ENCODE data around the gene PROK1. TPM values are rescaled to one million over a fixed set of nuclear protein-coding genes. Genes with fewer than 3 reads are reported as not detected.
"Not testable (repeated sequence)": the region's sequence is repeated elsewhere in the genome, so short reads cannot be mapped to it uniquely, and the experiment has no call there.

Gene PROK1, protein sequence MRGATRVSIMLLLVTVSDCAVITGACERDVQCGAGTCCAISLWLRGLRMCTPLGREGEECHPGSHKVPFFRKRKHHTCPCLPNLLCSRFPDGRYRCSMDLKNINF
- under 1 TPM in 1 of 2 donors, not detected in 1; 0.21 TPM for total RNA-seq

- Mint-ChIP-seq H3K27me3 (peaks cover 21 to 22% of the 10 kb centered on the region in 2 donors), H3K4me1 (ENCODE audit: low read depth in 2 of 2) (no peaks in the 10 kb centered on the region), H3K27ac (no peak within 1 kb of the TSS), H3K4me3 (no peak within 1 kb of the TSS), H3K36me3 (no peaks in the 10 kb centered on the region), H3K9me3 (no peaks in the 10 kb centered on the region)
- DNase-seq (ENCODE audit: low spot score) (no peak), ATAC-seq (no peak)
Observed at GRCh38 chr1:110450929-110451328, at the start of gene PROK1. TSS of gene PROK1 (plus strand) at chr1:110451149. CDS start at chr1:110451217, 68 bp downstream.

- Mint-ChIP-seq H3K27me3 (no peaks in the 10 kb centered on the region), H3K4me1 (ENCODE audit: low read depth in 2 of 2) (peaks cover 11 to 22% of the 10 kb centered on the region in 2 donors), H3K36me3 (peaks cover 6% of the 10 kb centered on the region), H3K27ac (no peak overlapping the region), H3K9me3 (no peaks in the 10 kb centered on the region), H3K4me3 (no peak overlapping the region)
- ATAC-seq (no peak), DNase-seq (ENCODE audit: low spot score) (no peak)
Observed at GRCh38 chr1:110403805-110404204, 47.1 kb upstream of the PROK1 start.

GRCh38 chr1:110404401-110404800, 46.5 kb upstream of the PROK1 start:
- peaks cover 11 to 22% of the 10 kb centered on the region in 2 donors for H3K4me1 Mint-ChIP-seq (ENCODE audit: low read depth in 2 of 2)
- H3K9me3 Mint-ChIP-seq, result no peaks in the 10 kb centered on the region
- DNase-seq (ENCODE audit: low spot score) (no peak), ATAC-seq (no peak)
- no peak overlapping the region for H3K27ac Mint-ChIP-seq
- H3K27me3 Mint-ChIP-seq, result no peaks in the 10 kb centered on the region
- peaks cover 6% of the 10 kb centered on the region for H3K36me3 Mint-ChIP-seq
- no peak overlapping the region for H3K4me3 Mint-ChIP-seq

DNA sequence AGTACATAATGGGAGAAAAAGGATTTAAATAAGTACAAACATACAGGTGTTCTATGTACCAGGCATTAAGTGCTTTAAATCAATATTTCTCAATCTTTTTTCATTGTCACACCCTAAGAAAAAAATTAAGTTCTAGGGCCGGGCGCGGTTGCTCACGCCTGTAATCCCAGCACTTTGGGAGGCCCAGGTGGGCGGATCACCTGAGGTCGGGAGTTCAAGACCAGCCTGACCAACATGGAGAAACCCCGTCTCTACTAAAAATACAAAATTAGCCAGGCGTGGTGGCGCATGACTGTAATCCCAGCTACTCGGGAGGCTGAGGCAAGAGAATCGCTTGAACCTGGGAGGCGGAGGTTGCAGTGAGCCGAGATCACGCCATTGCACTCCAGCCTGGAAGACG, 44.5 kb upstream of the PROK1 start:
- H3K4me3 Mint-ChIP-seq, result peak overlapping the region; percentile 99
- not testable (repeated sequence) for H3K9me3 Mint-ChIP-seq; ATAC-seq; H3K27me3 Mint-ChIP-seq; H3K36me3 Mint-ChIP-seq; DNase-seq (ENCODE audit: low spot score)
- peaks cover 11 to 22% of the 10 kb centered on the region in 2 donors for H3K4me1 Mint-ChIP-seq (ENCODE audit: low read depth in 2 of 2)
- H3K27ac Mint-ChIP-seq, result peak overlapping the region; percentile 99 to 100

- peak; percentile 92 for DNase-seq (ENCODE audit: low spot score)
- peak within 1 kb of the TSS; percentile 99 to 100 for H3K27ac Mint-ChIP-seq
- H3K9me3 Mint-ChIP-seq, result no peaks in the 10 kb centered on the region
- H3K4me1 Mint-ChIP-seq (ENCODE audit: low read depth in 2 of 2), result peaks cover 11 to 22% of the 10 kb centered on the region in 2 donors
- peaks cover 6% of the 10 kb centered on the region for H3K36me3 Mint-ChIP-seq
- H3K27me3 Mint-ChIP-seq, result no peaks in the 10 kb centered on the region
- ATAC-seq, result peak; percentile 98
- H3K4me3 Mint-ChIP-seq, result peak within 1 kb of the TSS; percentile 99
Observed at GRCh38 chr1:110407260-110408210, 43.4 kb upstream of the PROK1 start, which contains the start of gene LAMTOR5. TSS of gene LAMTOR5 (minus strand) at chr1:110407694. CDS start at chr1:110407620, 74 bp downstream.

DNA sequence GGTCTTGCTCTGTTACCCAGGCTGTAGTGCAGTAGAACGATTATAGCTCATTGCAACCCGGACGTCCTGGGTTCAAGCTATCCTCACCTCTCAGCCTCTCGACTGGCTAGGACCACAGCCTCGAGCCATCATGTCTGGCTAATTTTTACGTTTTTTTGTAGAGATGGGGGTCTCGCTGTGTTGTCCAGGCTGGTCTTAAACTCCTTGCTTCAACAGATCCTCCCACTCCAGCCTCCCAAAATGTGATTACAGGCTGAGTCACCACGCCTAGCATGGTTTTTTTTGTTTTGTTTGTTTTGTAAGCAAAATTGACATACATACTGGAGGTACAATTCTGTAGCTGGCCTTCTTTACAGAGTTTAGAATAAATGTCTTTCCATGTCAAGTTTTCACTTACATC, 42.5 kb upstream of the PROK1 start:
- H3K9me3 Mint-ChIP-seq, result no peaks in the 10 kb centered on the region
- ATAC-seq (no peak), DNase-seq (ENCODE audit: low spot score) (no peak)
- peak overlapping the region; percentile 99 for H3K4me3 Mint-ChIP-seq
- peaks cover 11 to 22% of the 10 kb centered on the region in 2 donors for H3K4me1 Mint-ChIP-seq (ENCODE audit: low read depth in 2 of 2)
- H3K27ac Mint-ChIP-seq, result peak overlapping the region; percentile 99 to 100
- H3K36me3 Mint-ChIP-seq, result peaks cover 6% of the 10 kb centered on the region
- no peaks in the 10 kb centered on the region for H3K27me3 Mint-ChIP-seq

- ATAC-seq (no peak), DNase-seq (ENCODE audit: low spot score) (no peak)
- H3K4me1 Mint-ChIP-seq (ENCODE audit: low read depth in 2 of 2), result peaks cover 11 to 22% of the 10 kb centered on the region in 2 donors
- peak overlapping the region; percentile 99 for H3K4me3 Mint-ChIP-seq
- H3K27ac Mint-ChIP-seq, result no peak overlapping the region
- peaks cover 6% of the 10 kb centered on the region for H3K36me3 Mint-ChIP-seq
- no peaks in the 10 kb centered on the region for H3K27me3 Mint-ChIP-seq
- H3K9me3 Mint-ChIP-seq, result no peaks in the 10 kb centered on the region
Observed at GRCh38 chr1:110409316-110409715, 41.6 kb upstream of the PROK1 start.

GRCh38 chr1:110411173-110411735, 39.7 kb upstream of the PROK1 start:
- Mint-ChIP-seq H3K4me3 (no peak overlapping the region), H3K27ac (no peak overlapping the region), H3K36me3 (peaks cover 6% of the 10 kb centered on the region), H3K27me3 (no peaks in the 10 kb centered on the region), H3K9me3 (no peaks in the 10 kb centered on the region), H3K4me1 (ENCODE audit: low read depth in 2 of 2) (peaks cover 9 to 18% of the 10 kb centered on the region in 2 donors)
- ATAC-seq (no peak), DNase-seq (ENCODE audit: low spot score) (no peak)

- H3K27ac Mint-ChIP-seq, result no peak overlapping the region
- no peak overlapping the region for H3K4me3 Mint-ChIP-seq
- peak in 1 of 2 donors; percentile 57 for ATAC-seq
- H3K27me3 Mint-ChIP-seq, result no peaks in the 10 kb centered on the region
- DNase-seq (ENCODE audit: low spot score), result no peak
- H3K36me3 Mint-ChIP-seq, result peaks cover 2% of the 10 kb centered on the region
- H3K4me1 Mint-ChIP-seq (ENCODE audit: low read depth in 2 of 2), result peaks cover 6 to 12% of the 10 kb centered on the region in 2 donors
- H3K9me3 Mint-ChIP-seq, result no peaks in the 10 kb centered on the region
Observed at GRCh38 chr1:110412576-110412975, 38.4 kb upstream of the PROK1 start.

DNA sequence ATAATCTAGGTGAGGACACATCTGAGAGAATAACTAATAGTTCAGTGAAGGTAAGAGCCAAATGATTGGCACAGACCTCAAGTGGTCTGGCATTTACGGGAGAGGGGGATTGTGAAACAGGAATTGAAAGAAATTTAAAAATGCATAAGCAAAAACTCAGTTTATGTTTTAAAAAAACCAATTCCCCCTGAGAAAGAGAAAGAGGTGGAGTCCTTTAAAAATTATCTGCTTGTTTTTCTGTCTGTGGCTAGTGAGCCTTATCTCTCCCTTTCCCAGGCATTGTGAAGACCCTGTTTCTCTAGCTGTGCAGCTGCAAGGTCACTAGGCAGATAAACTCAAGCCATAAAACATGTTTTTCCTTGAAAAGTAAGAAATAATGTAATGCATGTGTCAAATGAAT, 37.9 kb upstream of the PROK1 start:
- H3K27ac Mint-ChIP-seq; H3K36me3 Mint-ChIP-seq; H3K4me3 Mint-ChIP-seq; H3K4me1 Mint-ChIP-seq (ENCODE audit: low read depth in 2 of 2); H3K27me3 Mint-ChIP-seq; H3K9me3 Mint-ChIP-seq; ATAC-seq; DNase-seq (ENCODE audit: low spot score): not testable (repeated sequence)

GRCh38 chr1:110418729-110419128, 32.2 kb upstream of the PROK1 start:
- Mint-ChIP-seq H3K4me3 (no peak overlapping the region), H3K27ac (no peak overlapping the region), H3K27me3 (peaks cover 0 to 2% of the 10 kb centered on the region in 2 donors), H3K9me3 (no peaks in the 10 kb centered on the region), H3K4me1 (ENCODE audit: low read depth in 2 of 2) (no peaks in the 10 kb centered on the region), H3K36me3 (no peaks in the 10 kb centered on the region)
- no peak for DNase-seq (ENCODE audit: low spot score)
- ATAC-seq, result no peak

GRCh38 chr1:110420023-110420662, 30.8 kb upstream of the PROK1 start:
- no peak overlapping the region for H3K27ac Mint-ChIP-seq
- H3K27me3 Mint-ChIP-seq, result peaks cover 0 to 4% of the 10 kb centered on the region in 2 donors

GRCh38 chr1:110420874-110421793, 29.8 kb upstream of the PROK1 start:
- ATAC-seq, result peak in 1 of 2 donors; percentile 77

More at GRCh38 chr1:110420023-110420662, 30.8 kb upstream of the PROK1 start:
- no peaks in the 10 kb centered on the region for H3K4me1 Mint-ChIP-seq (ENCODE audit: low read depth in 2 of 2)
- ATAC-seq (no peak), DNase-seq (ENCODE audit: low spot score) (no peak)
- no peaks in the 10 kb centered on the region for H3K9me3 Mint-ChIP-seq
- no peaks in the 10 kb centered on the region for H3K36me3 Mint-ChIP-seq
- no peak overlapping the region for H3K4me3 Mint-ChIP-seq

More at GRCh38 chr1:110420874-110421793, 29.8 kb upstream of the PROK1 start:
- Mint-ChIP-seq H3K4me3 (no peak overlapping the region), H3K4me1 (ENCODE audit: low read depth in 2 of 2) (no peaks in the 10 kb centered on the region), H3K27ac (no peak overlapping the region), H3K27me3 (peaks cover 0 to 4% of the 10 kb centered on the region in 2 donors), H3K9me3 (no peaks in the 10 kb centered on the region), H3K36me3 (no peaks in the 10 kb centered on the region)
- DNase-seq (ENCODE audit: low spot score), result no peak

Measured in natural killer cell treated with Interleukin-12 subunit alpha and Interleukin-12 subunit beta and Interleukin-15 and Interleukin-18, amount 100 ng/mL, for 72 hours (primary cell).